ENCODE measurements around the gene CPN2. TPM values are rescaled to one million over a fixed set of nuclear protein-coding genes. Genes with fewer than 3 reads are reported as not detected.

The CPN2 gene
- total and polyA plus RNA-seq, 7 donors, result 0.03 to 0.13 TPM; not detected in 5

GRCh38 chr3:194383276-194383940 lies 32.3 kb upstream of the CPN2 start:
- ATAC-seq, result no peak
- Histone ChIP-seq H3K9me3 (no peaks in the 10 kb centered on the region), H3K4me3 (no peak overlapping the region), H3K27me3 (ENCODE audit: insufficient read depth in 3 of 3, low read length in 2 of 3) (peaks cover 0 to 17% (median 3%) of the 10 kb centered on the region in 3 donors), H3K36me3 (ENCODE audit: insufficient read depth in 1 of 2, low read depth in 1 of 2) (no peaks in the 10 kb centered on the region), H3K4me1 (no peaks in the 10 kb centered on the region), H3K27ac (no peak overlapping the region)
- 87 to 91% (median 91%) methylated on average over 14 of the region's 14 CpGs for WGBS, 3 donors
- intact Hi-C loops (cut with DNase I), result no loop called here
- no peak for TF ChIP-seq CTCF (IDR thresholded peaks at IDR 0.05)
- no peak for DNase-seq

- Histone ChIP-seq H3K27ac (no peak overlapping the region), H3K4me1 (no peaks in the 10 kb centered on the region), H3K36me3 (ENCODE audit: insufficient read depth in 1 of 2, low read depth in 1 of 2) (no peaks in the 10 kb centered on the region), H3K27me3 (ENCODE audit: insufficient read depth in 3 of 3, low read length in 2 of 3) (peaks cover 0 to 19% (median 3%) of the 10 kb centered on the region in 3 donors), H3K9me3 (no peaks in the 10 kb centered on the region), H3K4me3 (no peak overlapping the region)
- TF ChIP-seq CTCF (IDR thresholded peaks at IDR 0.05), result no peak
- ATAC-seq (no peak), DNase-seq (no peak)
- 58 to 64% (median 62%) methylated on average over 9 of the region's 9 CpGs for WGBS, 3 donors
- intact Hi-C loops (cut with DNase I), result no loop called here
Observed at GRCh38 chr3:194382892-194383223, 31.7 kb upstream of the CPN2 start.

- H3K9me3 ChIP-seq, result no peaks in the 10 kb centered on the region
- no peaks in the 10 kb centered on the region for H3K4me1 ChIP-seq
- ATAC-seq, result no peak
- intact Hi-C loops (cut with DNase I), result no loop called here
- no peak overlapping the region for H3K4me3 ChIP-seq
- no peak for DNase-seq
- no peak overlapping the region for H3K27ac ChIP-seq
- H3K27me3 ChIP-seq (ENCODE audit: insufficient read depth in 3 of 3, low read length in 2 of 3), result peaks cover 0 to 17% (median 3%) of the 10 kb centered on the region in 3 donors
- 58 to 64% (median 61%) methylated on average over 20 of the region's 20 CpGs for WGBS, 3 donors
- no peaks in the 10 kb centered on the region for H3K36me3 ChIP-seq (ENCODE audit: insufficient read depth in 1 of 2, low read depth in 1 of 2)
- TF ChIP-seq CTCF (IDR thresholded peaks at IDR 0.05), result no peak
Observed at GRCh38 chr3:194382196-194382891, 31.2 kb upstream of the CPN2 start.

DNA sequence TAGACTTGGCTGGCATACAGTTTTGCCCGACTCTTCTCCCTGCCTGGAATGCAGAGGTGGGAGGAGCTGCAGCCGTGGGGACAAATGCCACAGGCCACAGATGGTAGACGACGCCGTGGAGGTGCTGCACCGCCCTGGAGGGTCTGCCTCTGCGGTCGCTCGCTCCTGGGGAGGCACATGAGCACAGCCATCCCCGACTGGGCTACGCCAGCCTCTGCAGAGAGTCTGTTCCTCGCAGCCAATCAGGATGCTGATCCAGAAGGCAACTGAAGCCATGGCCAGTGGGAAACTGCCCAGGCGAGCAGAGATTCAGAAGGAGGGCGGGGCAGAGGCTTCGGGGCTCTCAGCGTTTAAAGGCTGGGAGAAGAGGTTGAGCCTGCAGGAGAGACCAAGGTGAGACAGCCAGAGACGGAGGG lies 30.3 kb upstream of the CPN2 start:
- Histone ChIP-seq H3K9me3 (no peaks in the 10 kb centered on the region), H3K4me1 (no peaks in the 10 kb centered on the region), H3K4me3 (no peak overlapping the region), H3K36me3 (ENCODE audit: insufficient read depth in 1 of 2, low read depth in 1 of 2) (no peaks in the 10 kb centered on the region), H3K27ac (no peak overlapping the region), H3K27me3 (ENCODE audit: insufficient read depth in 3 of 3, low read length in 2 of 3) (peaks cover 0 to 20% (median 3%) of the 10 kb centered on the region in 3 donors)
- 31 to 41% (median 36%) methylated on average over 17 of the region's 17 CpGs for WGBS, 3 donors
- intact Hi-C loops (cut with DNase I), result no loop called here
- no peak for TF ChIP-seq CTCF (IDR thresholded peaks at IDR 0.05)
- ATAC-seq (no peak), DNase-seq (no peak)

All from psoas muscle (tissue), 8 donors.